GM18520 (cell line): ENCODE results near the gene CLCN3.
"Not testable (repeated sequence)": the region's sequence is repeated elsewhere in the genome, so short reads cannot be mapped to it uniquely, and the experiment has no call there.

Source experiments
- ATAC-seq: cut with Tn5 transposase; IDR thresholded peaks from one replicate; pipeline ENCODE4 v1.9.1; 2021; ENCODE audit not compliant: unreplicated experiment

CLCN3 gene

GRCh38 chr4:169617306-169617705 is 3.1 kb upstream of the CLCN3 start:
- ATAC-seq = no peak

- no peak for ATAC-seq
Measured at GRCh38 chr4:169618286-169618685, 2.1 kb upstream of the CLCN3 start.

GRCh38 chr4:169618986-169619385 is 1.4 kb upstream of the CLCN3 start:
- no peak for ATAC-seq

- ATAC-seq = peak; percentile 33
Measured at GRCh38 chr4:169619518-169619957, 840 bp upstream of the CLCN3 start.

- no peak for ATAC-seq
Measured at GRCh38 chr4:169620880-169621248, 486 bp downstream of the CLCN3 start.

GRCh38 chr4:169621731-169622492 is 1.5 kb downstream of the CLCN3 start:
- no peak for ATAC-seq

- no peak for ATAC-seq
Measured at GRCh38 chr4:169622566-169622965, 2.2 kb downstream of the CLCN3 start.

GRCh38 chr4:169624012-169624411 is 3.6 kb downstream of the CLCN3 start:
- not testable (repeated sequence) for ATAC-seq

GRCh38 chr4:169625886-169626285 is 5.5 kb downstream of the CLCN3 start:
- no peak for ATAC-seq

GRCh38 chr4:169626331-169627282 is 6.2 kb downstream of the CLCN3 start:
- ATAC-seq = no peak

- no peak for ATAC-seq
Measured at GRCh38 chr4:169627307-169627706, 6.9 kb downstream of the CLCN3 start.

GRCh38 chr4:169628579-169628978 is 8.2 kb downstream of the CLCN3 start:
- ATAC-seq = no peak

- no peak for ATAC-seq
Measured at GRCh38 chr4:169630069-169630468, 9.7 kb downstream of the CLCN3 start.

GRCh38 chr4:169632896-169633295 is 12.5 kb downstream of the CLCN3 start:
- ATAC-seq = no peak

GRCh38 chr4:169634975-169635374 is 14.6 kb downstream of the CLCN3 start:
- ATAC-seq = no peak

GRCh38 chr4:169640261-169640870 is 20.0 kb downstream of the CLCN3 start:
- ATAC-seq = no peak

GRCh38 chr4:169644802-169645201 is 24.4 kb downstream of the CLCN3 start:
- ATAC-seq = no peak

GRCh38 chr4:169645627-169646026 is 25.2 kb downstream of the CLCN3 start:
- no peak for ATAC-seq

- no peak for ATAC-seq
Measured at GRCh38 chr4:169649545-169650226, 29.3 kb downstream of the CLCN3 start.

GRCh38 chr4:169650227-169650936 is 30.0 kb downstream of the CLCN3 start:
- ATAC-seq = no peak
